ENCODE data around the gene GPR180.

DNA sequence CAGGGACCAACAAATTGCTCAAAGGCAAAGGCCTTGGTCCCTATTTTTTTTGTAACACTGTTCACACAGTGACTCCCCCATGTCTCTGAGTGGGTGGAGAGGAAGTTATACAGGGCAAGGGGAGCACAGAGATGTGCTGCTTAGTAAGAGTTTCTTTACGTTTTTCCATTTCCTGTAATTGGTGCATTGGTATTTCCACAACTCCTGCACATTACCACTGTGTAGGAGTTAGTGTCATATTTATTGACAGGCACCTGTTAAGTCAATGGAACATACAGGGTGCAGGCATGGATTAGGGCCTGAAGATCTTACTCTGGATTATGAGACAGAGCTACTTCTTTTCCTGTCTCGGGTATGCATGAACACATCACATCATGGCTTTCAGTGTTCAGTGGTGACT, 65.5 kb downstream of the GPR180 start:
- TF ChIP-seq EZH2 (IDR thresholded peaks at IDR 0.05; ENCODE audit: low read depth, unreplicated experiment), result no peak
- no peak for TF ChIP-seq CREB1 (CRISPR knock-in tag; IDR thresholded peaks at IDR 0.05; ENCODE audit: low read depth)
- TF ChIP-seq, protein P1, sequence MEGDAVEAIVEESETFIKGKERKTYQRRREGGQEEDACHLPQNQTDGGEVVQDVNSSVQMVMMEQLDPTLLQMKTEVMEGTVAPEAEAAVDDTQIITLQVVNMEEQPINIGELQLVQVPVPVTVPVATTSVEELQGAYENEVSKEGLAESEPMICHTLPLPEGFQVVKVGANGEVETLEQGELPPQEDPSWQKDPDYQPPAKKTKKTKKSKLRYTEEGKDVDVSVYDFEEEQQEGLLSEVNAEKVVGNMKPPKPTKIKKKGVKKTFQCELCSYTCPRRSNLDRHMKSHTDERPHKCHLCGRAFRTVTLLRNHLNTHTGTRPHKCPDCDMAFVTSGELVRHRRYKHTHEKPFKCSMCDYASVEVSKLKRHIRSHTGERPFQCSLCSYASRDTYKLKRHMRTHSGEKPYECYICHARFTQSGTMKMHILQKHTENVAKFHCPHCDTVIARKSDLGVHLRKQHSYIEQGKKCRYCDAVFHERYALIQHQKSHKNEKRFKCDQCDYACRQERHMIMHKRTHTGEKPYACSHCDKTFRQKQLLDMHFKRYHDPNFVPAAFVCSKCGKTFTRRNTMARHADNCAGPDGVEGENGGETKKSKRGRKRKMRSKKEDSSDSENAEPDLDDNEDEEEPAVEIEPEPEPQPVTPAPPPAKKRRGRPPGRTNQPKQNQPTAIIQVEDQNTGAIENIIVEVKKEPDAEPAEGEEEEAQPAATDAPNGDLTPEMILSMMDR (conservative IDR thresholded peaks at IDR 0.05; ENCODE audit: low read depth in 2 of 2), result no peak
- no peak for TF ChIP-seq EZH2phosphoT487 (IDR thresholded peaks at IDR 0.05; ENCODE audit: unreplicated experiment)
